Measurements from ENCODE around the gene DCBLD1. TPM values are rescaled to one million over a fixed set of nuclear protein-coding genes. Genes with fewer than 3 reads are reported as not detected.
"Not testable (repeated sequence)": the region's sequence is repeated elsewhere in the genome, so short reads cannot be mapped to it uniquely, and the experiment has no call there.

DCBLD1 gene
- 8.6 and 11.5 TPM in 2 replicates for polyA plus RNA-seq (2014; cell fraction: cytosol; rRNA removed)
- 4.8 and 8.0 TPM in 2 replicates for polyA plus RNA-seq (2014; cell fraction: nucleus; rRNA removed)

GRCh38 chr6:117482240-117483003 lies at the start of gene DCBLD1:
Gene DCBLD1 (plus strand): TSS chr6:117482674. CDS start chr6:117482782, 108 bp downstream.
- peak; percentile 53 for DNase-seq (ENCODE audit: low spot score)

- DNase-seq (ENCODE audit: low spot score), result no peak
Measured at GRCh38 chr6:117440706-117441525, 41.6 kb upstream of the DCBLD1 start.

GRCh38 chr6:117441824-117442264 lies 40.6 kb upstream of the DCBLD1 start:
- DNase-seq (ENCODE audit: low spot score), result no peak

GRCh38 chr6:117442313-117442712 lies 40.2 kb upstream of the DCBLD1 start:
- DNase-seq (ENCODE audit: low spot score), result not testable (repeated sequence)

GRCh38 chr6:117444600-117444999 lies 37.9 kb upstream of the DCBLD1 start:
- no peak for DNase-seq (ENCODE audit: low spot score)

GRCh38 chr6:117446861-117447260 lies 35.6 kb upstream of the DCBLD1 start:
- no peak for DNase-seq (ENCODE audit: low spot score)

GRCh38 chr6:117448011-117448410 lies 34.5 kb upstream of the DCBLD1 start:
- no peak for DNase-seq (ENCODE audit: low spot score)

GRCh38 chr6:117448732-117449485 lies 33.6 kb upstream of the DCBLD1 start:
- DNase-seq (ENCODE audit: low spot score), result no peak

- DNase-seq (ENCODE audit: low spot score), result peak; percentile 74
Measured at GRCh38 chr6:117449549-117450439, 32.7 kb upstream of the DCBLD1 start.

GRCh38 chr6:117451671-117452070 lies 30.8 kb upstream of the DCBLD1 start:
- DNase-seq (ENCODE audit: low spot score), result no peak

GRCh38 chr6:117456250-117456649 lies 26.2 kb upstream of the DCBLD1 start:
- DNase-seq (ENCODE audit: low spot score), result no peak

- no peak for DNase-seq (ENCODE audit: low spot score)
Measured at GRCh38 chr6:117456998-117457397, 25.5 kb upstream of the DCBLD1 start.

GRCh38 chr6:117459204-117459944 lies 23.1 kb upstream of the DCBLD1 start:
- DNase-seq (ENCODE audit: low spot score), result no peak

GRCh38 chr6:117463762-117464665 lies 18.5 kb upstream of the DCBLD1 start:
- no peak for DNase-seq (ENCODE audit: low spot score)

- DNase-seq (ENCODE audit: low spot score), result no peak
Measured at GRCh38 chr6:117464700-117465099, 17.8 kb upstream of the DCBLD1 start.

- no peak for DNase-seq (ENCODE audit: low spot score)
Measured at GRCh38 chr6:117465691-117466090, 16.8 kb upstream of the DCBLD1 start.

GRCh38 chr6:117467876-117468275 lies 14.6 kb upstream of the DCBLD1 start:
- no peak for DNase-seq (ENCODE audit: low spot score)

- DNase-seq (ENCODE audit: low spot score), result not testable (repeated sequence)
Measured at GRCh38 chr6:117468527-117468926, 13.9 kb upstream of the DCBLD1 start.

GRCh38 chr6:117469356-117469755 lies 13.1 kb upstream of the DCBLD1 start:
- DNase-seq (ENCODE audit: low spot score), result no peak
